ENCODE measurements around the gene PLPP4.

The PLPP4 gene

GRCh38 chr10:120578134-120578533 lies 121.1 kb downstream of the PLPP4 start:
- Mint-ChIP-seq H3K27ac (peak overlapping the region; percentile 10), H3K4me3 (no peak overlapping the region), H3K27me3 (ENCODE audit: low read depth, poor library complexity) (peaks cover 25% of the 10 kb centered on the region), H3K4me1 (peaks cover 50% of the 10 kb centered on the region), H3K9me3 (no peaks in the 10 kb centered on the region), H3K36me3 (ENCODE audit: low read depth) (no peaks in the 10 kb centered on the region)
- peak; percentile 30 for DNase-seq
- TF ChIP-seq, protein P1, sequence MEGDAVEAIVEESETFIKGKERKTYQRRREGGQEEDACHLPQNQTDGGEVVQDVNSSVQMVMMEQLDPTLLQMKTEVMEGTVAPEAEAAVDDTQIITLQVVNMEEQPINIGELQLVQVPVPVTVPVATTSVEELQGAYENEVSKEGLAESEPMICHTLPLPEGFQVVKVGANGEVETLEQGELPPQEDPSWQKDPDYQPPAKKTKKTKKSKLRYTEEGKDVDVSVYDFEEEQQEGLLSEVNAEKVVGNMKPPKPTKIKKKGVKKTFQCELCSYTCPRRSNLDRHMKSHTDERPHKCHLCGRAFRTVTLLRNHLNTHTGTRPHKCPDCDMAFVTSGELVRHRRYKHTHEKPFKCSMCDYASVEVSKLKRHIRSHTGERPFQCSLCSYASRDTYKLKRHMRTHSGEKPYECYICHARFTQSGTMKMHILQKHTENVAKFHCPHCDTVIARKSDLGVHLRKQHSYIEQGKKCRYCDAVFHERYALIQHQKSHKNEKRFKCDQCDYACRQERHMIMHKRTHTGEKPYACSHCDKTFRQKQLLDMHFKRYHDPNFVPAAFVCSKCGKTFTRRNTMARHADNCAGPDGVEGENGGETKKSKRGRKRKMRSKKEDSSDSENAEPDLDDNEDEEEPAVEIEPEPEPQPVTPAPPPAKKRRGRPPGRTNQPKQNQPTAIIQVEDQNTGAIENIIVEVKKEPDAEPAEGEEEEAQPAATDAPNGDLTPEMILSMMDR (IDR thresholded peaks at IDR 0.05): no peak

DNA sequence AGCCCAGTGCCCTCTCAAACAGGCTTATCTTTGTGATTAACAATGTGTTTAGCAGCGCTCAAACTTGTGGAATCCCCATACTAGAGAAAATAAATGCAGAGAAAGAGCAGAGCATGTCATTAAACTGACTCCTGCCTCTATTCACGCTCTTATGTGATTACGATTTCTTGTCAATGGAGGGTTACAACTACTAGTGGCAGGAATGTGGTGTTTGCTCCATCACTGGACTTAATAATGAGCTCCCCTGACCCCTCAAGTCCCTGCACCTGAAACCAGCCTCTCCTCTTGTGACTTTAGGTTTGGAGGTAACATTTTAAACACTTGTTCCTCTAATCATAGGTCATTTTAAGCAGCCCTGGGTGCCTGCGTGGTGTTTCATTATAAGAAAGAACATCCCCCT lies 121.9 kb downstream of the PLPP4 start:
- no peak for DNase-seq

GRCh38 chr10:120580918-120581895 lies 124.2 kb downstream of the PLPP4 start:
- Mint-ChIP-seq H3K27me3 (ENCODE audit: low read depth, poor library complexity) (peaks cover 13% of the 10 kb centered on the region), H3K4me3 (peak overlapping the region; percentile 35), H3K9me3 (no peaks in the 10 kb centered on the region), H3K27ac (peak overlapping the region; percentile 81), H3K4me1 (peaks cover 50% of the 10 kb centered on the region), H3K36me3 (ENCODE audit: low read depth) (no peaks in the 10 kb centered on the region)
- TF ChIP-seq, protein P1 (IDR thresholded peaks at IDR 0.05): no peak
- peak; percentile 22 for DNase-seq

More for the DNA sequence above, 121.9 kb downstream of the PLPP4 start:
- Mint-ChIP-seq H3K27me3 (ENCODE audit: low read depth, poor library complexity) (peaks cover 22% of the 10 kb centered on the region), H3K4me1 (peaks cover 50% of the 10 kb centered on the region), H3K4me3 (no peak overlapping the region), H3K27ac (no peak overlapping the region), H3K9me3 (no peaks in the 10 kb centered on the region), H3K36me3 (ENCODE audit: low read depth) (no peaks in the 10 kb centered on the region)
- TF ChIP-seq, protein P1 (IDR thresholded peaks at IDR 0.05): no peak

- Mint-ChIP-seq H3K4me1 (peaks cover 40% of the 10 kb centered on the region), H3K27ac (no peak overlapping the region), H3K4me3 (no peak overlapping the region), H3K27me3 (ENCODE audit: low read depth, poor library complexity) (peaks cover 13% of the 10 kb centered on the region), H3K9me3 (no peaks in the 10 kb centered on the region), H3K36me3 (ENCODE audit: low read depth) (no peaks in the 10 kb centered on the region)
- DNase-seq: no peak
- TF ChIP-seq, protein P1 (IDR thresholded peaks at IDR 0.05): no peak
These were observed 125.7 kb downstream of the PLPP4 start for GRCh38 chr10:120582753-120583152.

DNA sequence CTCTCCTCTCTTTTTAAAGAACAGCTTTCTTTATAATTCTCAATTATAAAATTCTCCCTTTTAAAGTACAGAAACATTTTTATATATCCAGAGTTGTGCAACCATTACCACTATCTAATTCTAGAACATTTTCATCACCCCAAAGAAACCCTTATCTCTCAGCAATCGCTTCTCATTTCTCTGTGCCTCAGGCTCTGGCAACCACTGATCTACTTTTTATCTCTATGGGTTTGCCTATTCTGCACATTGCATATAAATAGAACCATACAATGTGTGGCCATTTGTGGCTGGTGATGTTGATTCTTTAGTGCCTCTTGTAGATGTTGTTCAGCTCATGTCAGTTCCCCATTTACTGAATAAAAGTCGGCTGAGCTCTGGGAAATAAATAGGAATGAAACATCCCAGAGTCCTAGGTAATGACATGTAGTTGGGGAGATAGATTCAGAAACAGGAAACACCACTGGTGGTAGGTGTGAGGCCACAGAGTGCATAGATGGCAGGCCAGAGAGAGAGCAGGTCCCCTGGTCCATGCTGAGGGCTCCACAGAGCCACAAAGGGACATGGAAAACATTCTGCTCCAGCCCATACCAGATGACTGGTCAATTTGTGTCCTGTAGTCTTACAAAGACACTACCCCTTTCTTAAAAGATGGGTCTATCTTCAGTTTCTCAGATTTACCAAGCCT lies 126.5 kb downstream of the PLPP4 start:
- H3K27ac Mint-ChIP-seq: no peak overlapping the region
- no peak for DNase-seq
- TF ChIP-seq, protein P1 (IDR thresholded peaks at IDR 0.05): no peak
- no peak overlapping the region for H3K4me3 Mint-ChIP-seq
- H3K36me3 Mint-ChIP-seq (ENCODE audit: low read depth): no peaks in the 10 kb centered on the region
- H3K9me3 Mint-ChIP-seq: no peaks in the 10 kb centered on the region
- peaks cover 32% of the 10 kb centered on the region for H3K4me1 Mint-ChIP-seq
- H3K27me3 Mint-ChIP-seq (ENCODE audit: low read depth, poor library complexity): peaks cover 13% of the 10 kb centered on the region
